Lung (tissue), 12 donors: Measurements from ENCODE around the gene PDLIM3. TPM values are rescaled to one million over a fixed set of nuclear protein-coding genes. Genes with fewer than 3 reads are reported as not detected.

Experiments
- ATAC-seq: fragments of 200-7000 bp; cut with Tn5 transposase; one replicate; pipeline ENCODE4 v1.9.1; 2020; ENCODE audit warnings: moderate number of reproducible peaks; ENCODE audit not compliant: insufficient read depth, low FRiP score
- DNase-seq, 3 donors: peaks; one replicate each; pipeline ENCODE4 v3.0.0-alpha.2; 2013 to 2017
- H3K27ac ChIP-seq, 2 donors: one replicate each; pipeline ENCODE4 v1.5.1; 2013; ENCODE audit warnings: mild to moderate bottlenecking in 2 of 2, moderate library complexity in 2 of 2, control low read depth in 1 of 2, inconsistent platforms in 1 of 2, low read depth in 1 of 2, low read length in 1 of 2
- H3K27me3 ChIP-seq, 3 donors: one replicate each; pipeline ENCODE4 v1.5.1; 2013; ENCODE audit warnings: low read length in 2 of 3; ENCODE audit not compliant: control insufficient read depth in 3 of 3, insufficient read depth in 3 of 3
- H3K36me3 ChIP-seq, 4 donors: one replicate each; pipeline ENCODE4 v1.5.1; 2013; ENCODE audit warnings: low read length in 4 of 4, mild to moderate bottlenecking in 1 of 4, moderate library complexity in 1 of 4; ENCODE audit not compliant: control insufficient read depth in 4 of 4, insufficient read depth in 4 of 4
- H3K4me1 ChIP-seq, 5 donors: one replicate each; pipeline ENCODE4 v1.5.1; 2013; ENCODE audit warnings: low read length in 5 of 5, mild to moderate bottlenecking in 2 of 5, moderate library complexity in 1 of 5; ENCODE audit not compliant: control insufficient read depth in 5 of 5, insufficient read depth in 5 of 5
- H3K4me3 ChIP-seq: one replicate; pipeline ENCODE4 v1.5.1; 2013; ENCODE audit warnings: mild to moderate bottlenecking, control low read depth, moderate library complexity
- H3K9ac ChIP-seq, 2 donors: one replicate each; pipeline ENCODE4 v1.5.1; 2013; ENCODE audit warnings: low read length in 2 of 2, control low read depth in 1 of 2; ENCODE audit not compliant: insufficient read depth in 1 of 2
- H3K9me3 ChIP-seq, 4 donors: one replicate each; pipeline ENCODE4 v1.5.1; 2013; ENCODE audit warnings: low read length in 3 of 4, mild to moderate bottlenecking in 1 of 4, moderate library complexity in 1 of 4; ENCODE audit not compliant: control insufficient read depth in 4 of 4, insufficient read depth in 3 of 4
- WGBS, 2 donors: extraction: QIAGEN DNeasy Blood & Tissue Kit; methylation state at CpG; one replicate each; pipeline ENCODE4 v1.1.7; 2013; 5-methylcytosine and 5-hydroxymethylcytosine counted together
- polyA plus RNA-seq, 2 donors: library from polyadenylated mRNA; stranded (reverse); fragments of 200-250 nt; gene quantifications; one replicate each; pipeline ENCODE4 v1.2.1, GENCODE V29; 2013
- total RNA-seq, 2 donors: library from RNA; depleted of rRNA in 1 of 2; stranded (reverse); fragments of >200 nt in 1 of 2; gene quantifications; one replicate each; pipeline ENCODE4 v1.2.1, GENCODE V29; 2014 to 2021
- TF ChIP-seq, protein P1 (sequence below): IDR thresholded peaks from 2 replicates; pipeline ENCODE4 v1.5.1; 2012; ENCODE audit warnings: mild to moderate bottlenecking; ENCODE audit errors: control extremely low read depth, extremely low read depth
- donor health status: control.
- donor health status: control.
- donor health status: Bipolar disorder and iron deficiency.
- donor health status: healthy.
- donor health status: DM: yes; HTN: yes; CAD: no.

Gene PDLIM3
- total and polyA plus RNA-seq, 4 donors: 21.5 to 58.1 (median 33.9) TPM

DNA sequence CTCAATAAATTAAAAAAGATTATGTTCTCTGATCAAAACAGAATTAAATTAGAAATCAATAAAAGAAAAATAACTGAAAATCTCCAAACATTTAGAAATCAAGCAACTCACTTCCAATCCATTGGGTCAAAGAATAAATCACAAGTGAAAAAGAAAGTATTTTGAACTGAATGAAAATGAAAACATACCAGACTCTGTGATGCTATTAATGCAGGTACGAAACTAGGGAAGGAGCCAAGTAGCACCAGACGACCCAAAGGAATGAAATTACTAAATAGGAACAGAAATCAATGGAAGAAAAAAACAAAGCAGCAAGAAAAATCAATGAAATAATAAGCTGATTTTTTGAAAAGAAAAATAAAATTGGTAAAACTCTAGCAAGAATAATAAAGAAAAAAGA is 79.2 kb downstream of the PDLIM3 start:
- WGBS, 2 donors: 44 to 66% methylated on average over 2 of the region's 2 CpGs
- H3K27me3 ChIP-seq: no peaks in the 10 kb centered on the region
- H3K4me3 ChIP-seq: no peak overlapping the region
- TF ChIP-seq, protein P1, sequence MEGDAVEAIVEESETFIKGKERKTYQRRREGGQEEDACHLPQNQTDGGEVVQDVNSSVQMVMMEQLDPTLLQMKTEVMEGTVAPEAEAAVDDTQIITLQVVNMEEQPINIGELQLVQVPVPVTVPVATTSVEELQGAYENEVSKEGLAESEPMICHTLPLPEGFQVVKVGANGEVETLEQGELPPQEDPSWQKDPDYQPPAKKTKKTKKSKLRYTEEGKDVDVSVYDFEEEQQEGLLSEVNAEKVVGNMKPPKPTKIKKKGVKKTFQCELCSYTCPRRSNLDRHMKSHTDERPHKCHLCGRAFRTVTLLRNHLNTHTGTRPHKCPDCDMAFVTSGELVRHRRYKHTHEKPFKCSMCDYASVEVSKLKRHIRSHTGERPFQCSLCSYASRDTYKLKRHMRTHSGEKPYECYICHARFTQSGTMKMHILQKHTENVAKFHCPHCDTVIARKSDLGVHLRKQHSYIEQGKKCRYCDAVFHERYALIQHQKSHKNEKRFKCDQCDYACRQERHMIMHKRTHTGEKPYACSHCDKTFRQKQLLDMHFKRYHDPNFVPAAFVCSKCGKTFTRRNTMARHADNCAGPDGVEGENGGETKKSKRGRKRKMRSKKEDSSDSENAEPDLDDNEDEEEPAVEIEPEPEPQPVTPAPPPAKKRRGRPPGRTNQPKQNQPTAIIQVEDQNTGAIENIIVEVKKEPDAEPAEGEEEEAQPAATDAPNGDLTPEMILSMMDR: no peak
- H3K36me3 ChIP-seq: no peaks in the 10 kb centered on the region
- no peaks in the 10 kb centered on the region for H3K9me3 ChIP-seq
- H3K9ac ChIP-seq: no peak overlapping the region
- no peak overlapping the region for H3K27ac ChIP-seq
- DNase-seq (no peak), ATAC-seq (no peak)
- H3K4me1 ChIP-seq: no peaks in the 10 kb centered on the region

Other genes starting within 250 kb of the PDLIM3 start
- gene LRP2BP, start 139.6 kb downstream of the PDLIM3 start, total RNA-seq: 1 to 10 TPM; 2.9 to 4.6 TPM
- gene LRP2BP, start 139.6 kb downstream of the PDLIM3 start, polyA plus RNA-seq: under 1 TPM; 0.48 to 0.71 TPM
- 10 to 100 TPM; 11.0 to 48.0 TPM for gene ANKRD37, start 138.7 kb downstream of the PDLIM3 start, total RNA-seq
- 10 to 100 TPM in 1 of 2 donors, 1 to 10 TPM in 1; 9.7 to 17.9 TPM for gene ANKRD37, start 138.7 kb downstream of the PDLIM3 start, polyA plus RNA-seq
- 10 to 100 TPM; 26.2 to 48.8 TPM for gene UFSP2, start 109.5 kb downstream of the PDLIM3 start, total RNA-seq
- gene UFSP2, start 109.5 kb downstream of the PDLIM3 start, polyA plus RNA-seq: 10 to 100 TPM; 13.6 to 17.7 TPM
- 1 to 10 TPM; 1.2 to 1.8 TPM for gene CCDC110, start 63.8 kb downstream of the PDLIM3 start, total RNA-seq
- under 1 TPM; 0.31 to 0.61 TPM for gene CCDC110, start 63.8 kb downstream of the PDLIM3 start, polyA plus RNA-seq